ENCODE data around the gene TTL. TPM values are rescaled to one million over a fixed set of nuclear protein-coding genes. Genes with fewer than 3 reads are reported as not detected.

Gene TTL
- total and polyA plus RNA-seq, 2 of the 13 experiments (the other 11 are each of a cell fraction or from before 2014, with no cell fraction given) = 19.0 to 59.8 TPM

- TF ChIP-seq ZNF296 (CRISPR knock-in tag; conservative IDR thresholded peaks at IDR 0.05) (peak; percentile 52; the same call in 1 of the 2 replicates), ZNF781 (CRISPR knock-in tag; IDR thresholded peaks at IDR 0.05; ENCODE audit: borderline replicate concordance, not compliant biosample characterization) (peak; percentile 32), ZNF709 (CRISPR knock-in tag; IDR thresholded peaks at IDR 0.05) (0 out of 2 replicates have a peak, but pooled peaks have one; percentile 12), ZSCAN12 (CRISPR knock-in tag; IDR thresholded peaks at IDR 0.05) (0 out of 2 replicates have a peak, but pooled peaks have one; percentile 50), ELF4 (CRISPR knock-in tag; IDR thresholded peaks at IDR 0.05; ENCODE audit: borderline replicate concordance) (peak; percentile 23; the same call in 1 of the 2 replicates), NFAT5 (CRISPR knock-in tag; IDR thresholded peaks at IDR 0.05) (peak; percentile 38; the same call in 1 of the 2 replicates), TFE3 (CRISPR knock-in tag; IDR thresholded peaks at IDR 0.05) (no peak), CREM (IDR thresholded peaks at IDR 0.05) (no peak; the same call in 1 of the 2 replicates), CREM (CRISPR knock-in tag; IDR thresholded peaks at IDR 0.05) (no peak), ZNF501 (CRISPR knock-in tag; IDR thresholded peaks at IDR 0.05) (peak; percentile 78; the same call in 1 of the 2 replicates), TFDP1 (CRISPR knock-in tag; IDR thresholded peaks at IDR 0.05; ENCODE audit: borderline replicate concordance) (peak; percentile 30; the same call in 1 of the 2 replicates), KDM5A (IDR thresholded peaks at IDR 0.05; ENCODE audit: borderline replicate concordance, low read length) (0 out of 2 replicates have a peak, but pooled peaks have one; percentile 29), HNF4G (IDR thresholded peaks at IDR 0.05; ENCODE audit: borderline replicate concordance, low read depth, low read length) (no peak), HNF4G (CRISPR knock-in tag; IDR thresholded peaks at IDR 0.05; ENCODE audit: borderline replicate concordance, low read depth) (no peak), SP2 (CRISPR knock-in tag; IDR thresholded peaks at IDR 0.05) (peak; percentile 35; the same call in 1 of the 2 replicates), ZNF44 (CRISPR knock-in tag; IDR thresholded peaks at IDR 0.05) (0 out of 2 replicates have a peak, but pooled peaks have one; percentile 12)
Measured at GRCh38 chr2:112481528-112482233, at the start of gene TTL (continued).
